GM19351 (cell line): ENCODE results near the gene WDR70.
"Not testable (repeated sequence)": the region's sequence is repeated elsewhere in the genome, so short reads cannot be mapped to it uniquely, and the experiment has no call there.

Experiments
- ATAC-seq: cut with Tn5 transposase; IDR thresholded peaks from one replicate; pipeline ENCODE4 v1.9.1; 2021; ENCODE audit warnings: mild to moderate bottlenecking, moderate library complexity; ENCODE audit not compliant: unreplicated experiment

Gene WDR70

GRCh38 chr5:37626266-37626665 is 247.1 kb downstream of the WDR70 start:
- no peak for ATAC-seq

DNA sequence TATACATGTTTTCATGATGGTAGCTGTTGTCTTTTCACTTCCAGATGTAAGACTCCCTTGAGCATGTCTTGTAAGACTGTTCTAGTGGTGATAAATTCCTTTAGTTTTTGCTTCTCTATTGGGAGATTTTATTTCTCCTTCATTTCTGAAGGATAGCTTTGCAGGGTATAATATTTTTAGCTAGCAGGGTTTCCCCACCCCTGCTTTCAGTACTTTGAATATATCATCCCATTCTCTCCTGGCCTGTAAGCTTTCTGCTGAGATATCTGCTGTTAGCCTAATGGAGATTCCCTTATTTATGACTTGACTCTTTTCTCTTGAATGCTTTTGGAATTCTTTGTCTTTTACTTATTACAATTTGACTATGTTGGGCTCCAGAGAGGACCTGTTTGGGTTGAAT is 249.8 kb downstream of the WDR70 start:
- ATAC-seq = no peak

- ATAC-seq = no peak
Observed at GRCh38 chr5:37631939-37632338, 252.8 kb downstream of the WDR70 start.

- ATAC-seq = no peak
Observed at GRCh38 chr5:37637165-37637845, 258.2 kb downstream of the WDR70 start.

GRCh38 chr5:37638897-37639296 is 259.8 kb downstream of the WDR70 start:
- ATAC-seq = no peak

- no peak for ATAC-seq
Observed at GRCh38 chr5:37640088-37640487, 261.0 kb downstream of the WDR70 start.

DNA sequence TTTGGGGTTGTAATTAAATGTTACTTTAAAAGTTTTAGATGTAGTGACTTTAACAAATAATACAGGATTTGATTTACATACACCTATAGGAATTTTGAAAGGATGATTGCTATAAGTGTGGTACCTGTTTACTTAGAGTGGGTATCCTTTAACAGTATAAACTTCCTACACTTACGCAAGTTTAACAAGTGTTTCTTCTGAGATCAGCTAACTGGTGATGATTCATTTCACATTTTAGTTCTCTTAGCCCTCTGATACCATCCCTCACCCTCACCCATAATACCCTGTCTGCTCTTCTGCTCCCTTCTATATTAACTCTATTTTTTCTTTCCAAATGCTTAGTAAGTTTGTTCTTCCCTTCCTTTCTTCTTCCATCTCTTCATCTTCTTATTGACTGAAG is 262.8 kb downstream of the WDR70 start:
- no peak for ATAC-seq

DNA sequence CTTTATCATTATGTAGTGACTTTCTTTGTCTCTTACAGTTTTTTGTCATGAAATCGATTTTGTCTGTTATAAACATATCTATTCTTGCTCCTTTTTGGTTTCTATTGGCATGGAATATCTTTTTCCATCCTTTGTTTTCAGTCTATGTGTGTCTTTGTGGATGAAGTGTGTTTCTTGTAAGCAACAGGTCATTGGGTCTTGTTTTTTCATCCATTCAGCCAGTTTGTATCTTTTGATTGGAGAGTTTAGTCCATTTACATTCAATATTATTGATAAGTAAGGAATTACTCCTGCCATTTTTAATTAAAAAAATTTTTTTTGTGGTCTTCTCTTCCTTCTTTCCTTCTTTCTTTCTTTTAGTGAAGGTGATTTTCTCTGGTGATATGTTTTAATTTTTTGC is 266.6 kb downstream of the WDR70 start:
- no peak for ATAC-seq

GRCh38 chr5:37654566-37654965 is 275.4 kb downstream of the WDR70 start:
- ATAC-seq = not testable (repeated sequence)

GRCh38 chr5:37657046-37657445 is 277.9 kb downstream of the WDR70 start:
- no peak for ATAC-seq

DNA sequence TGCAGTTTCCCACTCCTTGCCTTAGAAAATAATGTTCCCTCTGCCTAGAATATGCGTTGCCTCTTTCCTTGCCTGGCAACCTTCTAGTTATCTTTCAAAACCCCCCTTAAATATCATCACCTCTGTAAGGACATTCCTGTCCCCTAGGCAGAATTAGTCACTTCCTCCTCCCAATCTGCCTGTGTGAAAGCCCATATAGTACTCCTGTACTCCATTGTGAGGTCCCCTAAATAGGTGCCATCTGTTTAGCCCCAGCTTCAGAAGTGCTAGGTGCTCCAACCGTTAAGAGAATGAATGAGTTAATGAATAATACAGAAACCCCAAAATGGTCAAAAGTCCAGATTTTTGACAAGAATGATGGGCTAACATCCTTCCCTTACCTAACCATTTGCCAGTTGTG is 279.3 kb downstream of the WDR70 start:
- no peak for ATAC-seq

GRCh38 chr5:37660319-37660718 is 281.2 kb downstream of the WDR70 start:
- no peak for ATAC-seq

- no peak for ATAC-seq
Observed at GRCh38 chr5:37661227-37661920, 282.3 kb downstream of the WDR70 start.

DNA sequence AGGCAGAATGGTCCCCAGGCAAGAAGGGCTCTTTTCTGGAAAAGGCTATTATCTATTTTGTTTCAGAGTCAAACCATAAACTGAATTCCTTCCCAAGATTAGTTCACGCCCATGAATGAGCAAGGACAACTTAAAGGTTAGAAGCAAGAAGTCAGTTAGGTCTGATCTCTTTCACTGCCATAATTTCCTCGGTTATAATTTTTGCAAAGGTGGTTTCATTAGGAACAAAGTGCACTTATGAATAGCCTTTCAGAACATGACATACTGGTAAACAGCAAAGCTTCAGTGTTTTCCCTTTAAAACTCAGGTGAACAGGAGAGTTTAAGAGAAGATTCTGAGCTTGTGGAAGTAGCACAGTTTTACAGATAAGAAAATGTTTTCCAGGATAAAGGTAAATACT is 282.8 kb downstream of the WDR70 start:
- ATAC-seq = no peak

DNA sequence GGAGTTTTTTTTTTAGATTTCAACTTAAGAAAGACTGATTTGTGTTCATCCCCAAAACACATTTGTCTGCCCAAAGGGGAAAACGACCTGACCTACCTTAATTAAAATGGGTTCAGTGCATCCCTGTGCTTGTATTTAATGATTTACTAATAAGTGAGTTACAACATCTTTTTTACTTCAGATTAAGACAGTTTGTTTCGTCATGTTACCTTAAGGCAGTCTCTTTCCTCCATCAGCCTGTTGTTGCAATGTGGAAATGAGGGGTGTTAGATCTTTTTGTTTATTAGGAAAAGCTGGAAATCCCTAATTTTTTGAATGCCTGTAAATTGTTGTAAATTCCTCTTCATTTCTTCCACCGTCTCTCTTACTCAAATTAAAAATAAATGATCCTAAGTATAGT is 283.2 kb downstream of the WDR70 start:
- ATAC-seq = no peak

DNA sequence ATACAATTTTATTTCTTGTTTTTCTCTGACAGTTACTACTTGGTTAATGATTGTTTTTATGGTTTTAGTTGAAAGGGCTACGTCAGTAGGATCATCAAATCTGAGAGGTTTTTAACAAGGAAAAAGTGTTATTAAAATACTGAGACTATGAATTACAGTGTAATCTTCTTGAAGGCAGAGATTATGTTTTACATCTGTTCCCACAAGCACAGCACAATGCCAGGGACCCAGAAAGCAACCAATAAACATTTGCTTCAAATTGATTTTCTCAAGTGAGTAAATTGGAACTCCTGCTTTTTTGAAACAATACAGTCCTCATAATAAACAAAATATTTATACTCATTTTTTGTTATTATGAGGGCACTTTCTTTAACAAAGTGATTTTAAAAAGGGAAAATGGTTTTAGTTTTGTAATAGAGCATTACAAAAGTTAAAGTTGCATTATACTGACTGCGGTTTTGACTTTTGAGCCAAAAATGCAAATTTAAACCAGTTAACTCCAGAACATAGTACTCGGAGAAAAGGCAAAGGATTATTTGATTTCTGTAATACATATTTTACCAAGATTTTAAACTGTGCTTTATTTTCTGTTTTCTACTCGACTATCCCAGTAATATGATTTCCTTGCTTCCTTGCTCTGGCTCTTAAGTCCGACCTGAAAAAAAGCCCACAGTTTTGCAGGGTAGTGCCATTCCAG is 283.8 kb downstream of the WDR70 start:
- no peak for ATAC-seq

DNA sequence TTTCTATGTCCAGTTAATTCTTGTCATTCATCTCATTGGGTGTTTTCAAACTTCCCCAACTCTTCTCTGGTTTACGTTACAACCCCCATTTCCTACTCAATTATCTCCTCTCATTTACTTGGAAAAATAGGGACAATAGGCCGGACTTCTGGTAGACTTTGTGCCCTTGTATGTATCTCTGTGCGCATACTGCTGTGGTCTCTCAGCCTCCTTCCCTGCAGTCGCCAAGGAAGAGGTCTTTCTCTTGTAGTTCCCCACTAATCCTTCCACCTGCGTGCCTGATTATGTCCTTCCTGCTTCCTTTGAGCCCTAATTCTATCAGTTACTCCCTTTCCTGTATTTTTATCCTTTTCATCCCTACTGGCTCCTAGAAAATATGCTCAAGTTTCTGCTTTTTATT is 284.4 kb downstream of the WDR70 start:
- no peak for ATAC-seq

GRCh38 chr5:37664551-37664950 is 285.4 kb downstream of the WDR70 start:
- no peak for ATAC-seq

- no peak for ATAC-seq
Observed at GRCh38 chr5:37665272-37665671, 286.2 kb downstream of the WDR70 start.

DNA sequence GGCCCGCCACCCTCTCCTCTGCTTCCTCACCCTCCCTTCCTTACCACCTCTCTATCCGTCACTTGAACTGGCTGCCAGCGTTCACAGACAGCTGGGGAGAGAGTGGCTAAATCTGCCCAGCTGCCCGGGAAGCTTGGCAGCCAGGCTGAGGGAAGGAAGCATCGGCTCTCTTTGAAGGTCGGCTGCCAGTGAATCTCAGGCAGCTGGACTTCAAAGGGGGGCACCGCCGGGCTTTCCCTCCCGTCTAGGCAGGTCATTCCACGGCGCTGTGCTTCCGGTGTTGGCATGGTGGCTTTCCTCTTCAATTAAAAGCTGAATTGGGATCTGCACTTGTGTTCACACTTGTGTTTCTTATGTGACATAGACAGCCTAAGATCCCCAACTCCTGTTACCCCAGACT is 286.8 kb downstream of the WDR70 start:
- ATAC-seq = no peak

DNA sequence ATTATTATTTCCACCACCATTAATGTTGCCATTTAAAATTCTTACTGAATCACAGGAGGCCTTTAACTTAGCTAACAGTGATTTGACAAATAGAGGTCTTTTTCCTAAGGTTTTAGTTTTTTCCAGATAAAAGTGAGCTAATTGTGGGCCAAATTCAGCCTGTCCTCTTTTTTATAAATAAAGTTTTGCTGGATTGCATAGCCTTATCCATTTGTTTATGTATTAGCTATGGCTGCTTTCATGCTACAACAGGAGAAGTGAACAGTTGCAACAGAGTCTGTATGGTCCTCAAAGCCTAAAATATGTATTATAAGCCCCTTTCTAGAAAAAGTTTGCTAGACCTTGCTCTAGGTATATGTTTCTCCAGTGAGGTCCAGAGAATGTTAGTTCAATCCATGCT is 288.3 kb downstream of the WDR70 start:
- no peak for ATAC-seq

DNA sequence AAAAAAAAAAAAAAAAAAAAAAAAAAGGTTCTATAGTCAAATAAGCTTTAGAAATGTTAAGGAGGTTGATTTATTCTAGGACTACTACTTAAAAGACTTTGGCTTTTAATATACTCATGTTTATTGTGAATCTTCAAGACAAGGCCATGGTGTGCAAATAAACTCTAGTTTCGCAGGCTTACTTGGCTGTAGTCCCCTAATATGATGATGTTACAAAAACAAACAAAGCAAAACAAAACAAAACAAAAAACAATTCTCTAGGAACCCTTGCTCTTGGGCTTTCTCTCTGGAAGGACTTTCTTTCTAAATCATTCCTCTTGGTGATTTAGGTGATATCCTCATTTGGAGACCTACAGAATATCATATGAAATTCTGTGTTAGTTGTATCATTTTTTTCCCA is 288.7 kb downstream of the WDR70 start:
- no peak for ATAC-seq
